ENCODE results near the gene PROX2.

- TF ChIP-seq CTCF (conservative IDR thresholded peaks at IDR 0.05) (no peak), EZH2 (IDR thresholded peaks at IDR 0.05; ENCODE audit: low read depth) (no peak)
Measured at GRCh38 chr14:74910556-74910955, 34.6 kb upstream of the PROX2 start.
